GM18519 (cell line): ENCODE results near the gene COPG1.

ENCODE experiments used
- ATAC-seq: cut with Tn5 transposase; IDR thresholded peaks from one replicate; pipeline ENCODE4 v1.9.1; 2021; ENCODE audit warnings: mild to moderate bottlenecking, moderate library complexity; ENCODE audit not compliant: unreplicated experiment, low FRiP score

Gene COPG1

GRCh38 chr3:129312021-129312639 is 62.7 kb downstream of the COPG1 start:
- no peak for ATAC-seq

- ATAC-seq = no peak
Measured at GRCh38 chr3:129312671-129313414, 63.4 kb downstream of the COPG1 start.

DNA sequence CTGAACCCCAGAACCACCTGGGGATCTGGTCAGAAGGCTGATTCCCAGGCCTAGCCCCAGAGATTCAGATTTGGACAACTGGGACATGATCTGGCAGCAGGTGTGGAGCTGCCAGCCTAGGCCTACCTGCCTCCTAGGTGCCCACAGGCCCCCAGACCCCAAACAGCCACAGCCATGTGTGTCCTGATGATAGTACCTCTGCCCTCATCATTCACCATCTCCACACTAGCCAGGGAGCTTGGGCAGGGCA is 63.9 kb downstream of the COPG1 start:
- ATAC-seq = no peak

DNA sequence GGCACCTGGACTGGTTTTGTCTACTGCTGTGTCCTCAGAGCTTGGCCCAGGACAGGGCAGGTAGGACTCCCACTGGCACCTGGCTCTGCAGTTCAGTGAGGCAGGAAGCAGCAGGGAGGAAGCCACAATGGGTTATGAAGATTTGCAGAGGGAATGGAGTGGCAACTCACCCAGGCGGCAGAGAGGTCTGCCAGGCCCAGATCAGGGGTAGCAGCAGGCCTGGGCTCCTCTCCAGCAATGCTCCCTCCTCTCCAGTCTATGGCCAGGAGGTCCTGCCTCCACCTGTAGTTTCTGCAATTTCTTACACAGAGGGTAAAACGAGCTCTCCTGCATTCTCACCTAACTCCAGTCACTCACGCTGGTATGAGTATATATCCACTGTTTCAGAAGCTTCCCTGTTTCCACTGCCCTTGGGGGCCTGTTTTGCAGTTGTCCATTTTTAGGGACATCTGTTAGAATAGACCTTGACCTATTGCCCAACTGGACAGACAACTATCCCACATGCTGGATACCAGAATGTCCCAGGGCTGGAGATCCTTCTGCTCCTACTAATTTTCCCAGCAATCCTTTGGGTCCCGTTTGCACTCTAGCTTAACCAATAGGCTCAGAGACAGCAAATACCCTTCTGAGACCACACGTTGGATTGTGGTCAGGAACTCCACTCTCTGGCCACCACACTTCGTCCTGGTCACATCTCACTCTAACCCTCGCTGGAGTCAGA is 64.4 kb downstream of the COPG1 start:
- no peak for ATAC-seq

- ATAC-seq = no peak
Measured at GRCh38 chr3:129314386-129315222, 65.2 kb downstream of the COPG1 start.

DNA sequence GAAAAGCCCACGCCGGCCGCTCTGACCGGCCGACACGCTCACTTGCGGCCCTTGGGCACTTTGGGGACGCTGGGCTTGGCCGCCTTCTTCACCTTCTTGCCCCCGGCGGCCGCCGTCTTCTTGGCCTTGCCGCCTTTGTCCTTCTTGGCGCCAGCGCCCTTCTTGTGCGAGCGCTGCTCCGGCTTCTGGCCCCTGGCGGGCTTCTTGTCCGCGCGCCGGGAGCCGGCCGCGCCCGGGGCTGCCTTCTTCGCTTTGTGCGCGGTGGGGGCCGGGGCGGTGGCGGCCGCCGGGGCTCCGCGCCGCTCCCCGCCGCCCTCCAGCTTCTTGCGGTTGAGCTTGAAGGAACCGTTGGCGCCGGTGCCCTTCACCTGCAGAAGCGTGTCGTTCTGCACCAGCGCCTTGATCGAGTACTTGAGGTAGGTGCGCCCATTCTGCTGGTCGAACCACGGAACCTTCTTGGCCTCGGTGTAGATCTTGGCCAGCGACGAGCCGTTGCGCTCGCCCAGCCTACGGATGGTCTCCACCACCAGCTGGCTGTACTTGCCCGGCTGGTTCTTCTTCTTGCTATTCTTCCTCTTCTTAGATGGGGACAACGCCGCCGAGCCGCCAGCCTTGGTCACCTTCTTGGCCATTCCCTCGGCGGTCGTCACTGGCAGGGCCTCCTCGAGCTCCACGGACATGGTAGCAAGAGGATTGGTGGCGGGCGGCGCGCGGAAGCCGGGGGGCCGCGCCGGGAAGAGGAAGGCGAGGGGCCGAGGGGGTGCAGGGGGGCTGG is 66.0 kb downstream of the COPG1 start:
- ATAC-seq = no peak

DNA sequence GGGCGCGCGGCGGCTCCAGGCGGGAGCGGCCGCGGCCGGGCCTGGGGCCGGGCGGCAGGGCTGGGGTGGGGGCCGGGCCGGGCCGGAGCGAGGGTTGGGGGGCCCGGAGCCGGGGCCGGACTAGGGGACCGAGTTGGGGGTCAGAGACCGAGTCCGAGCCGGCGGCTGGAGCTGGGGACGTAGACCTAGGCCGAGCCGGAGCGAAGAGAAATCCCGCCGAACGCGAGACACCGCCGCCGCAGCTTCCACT is 66.5 kb downstream of the COPG1 start:
- no peak for ATAC-seq

DNA sequence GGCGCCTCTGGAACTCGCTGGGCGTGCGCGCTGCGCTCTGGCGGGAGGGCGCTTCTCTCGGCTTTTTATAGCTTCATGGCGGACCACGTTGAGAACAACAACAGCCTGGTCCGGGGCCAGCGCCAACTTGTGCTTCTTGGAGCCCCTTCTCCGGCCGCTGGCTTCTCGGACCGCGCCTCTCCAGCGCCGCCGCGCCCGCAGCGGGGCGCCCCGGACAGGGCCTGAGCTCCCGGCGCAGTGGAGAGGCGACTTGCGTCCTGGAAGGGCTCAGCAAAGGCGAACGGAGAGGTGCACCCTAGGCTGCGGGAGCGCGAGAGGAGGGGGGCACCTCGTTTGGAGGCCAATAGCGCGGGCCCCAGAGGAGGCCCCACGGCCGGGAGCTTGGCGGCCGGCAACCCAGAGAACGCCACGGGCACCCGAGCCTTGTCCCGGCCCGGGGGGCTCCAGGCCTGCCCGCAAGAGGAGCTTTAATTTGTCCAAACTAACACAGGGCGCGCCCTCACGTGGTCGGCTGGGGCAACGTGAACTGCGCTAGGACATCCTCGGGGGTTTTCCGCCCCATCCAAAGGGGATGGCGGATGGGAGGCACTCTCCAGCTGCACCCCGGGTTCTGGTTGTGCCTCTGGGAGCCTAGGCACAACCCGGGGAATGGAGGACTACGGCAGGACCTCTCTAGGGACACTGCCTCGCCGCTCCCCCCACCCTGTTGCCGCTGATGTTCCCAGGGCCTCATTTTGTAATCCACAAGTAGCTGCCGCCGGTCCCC is 67.0 kb downstream of the COPG1 start:
- no peak for ATAC-seq

DNA sequence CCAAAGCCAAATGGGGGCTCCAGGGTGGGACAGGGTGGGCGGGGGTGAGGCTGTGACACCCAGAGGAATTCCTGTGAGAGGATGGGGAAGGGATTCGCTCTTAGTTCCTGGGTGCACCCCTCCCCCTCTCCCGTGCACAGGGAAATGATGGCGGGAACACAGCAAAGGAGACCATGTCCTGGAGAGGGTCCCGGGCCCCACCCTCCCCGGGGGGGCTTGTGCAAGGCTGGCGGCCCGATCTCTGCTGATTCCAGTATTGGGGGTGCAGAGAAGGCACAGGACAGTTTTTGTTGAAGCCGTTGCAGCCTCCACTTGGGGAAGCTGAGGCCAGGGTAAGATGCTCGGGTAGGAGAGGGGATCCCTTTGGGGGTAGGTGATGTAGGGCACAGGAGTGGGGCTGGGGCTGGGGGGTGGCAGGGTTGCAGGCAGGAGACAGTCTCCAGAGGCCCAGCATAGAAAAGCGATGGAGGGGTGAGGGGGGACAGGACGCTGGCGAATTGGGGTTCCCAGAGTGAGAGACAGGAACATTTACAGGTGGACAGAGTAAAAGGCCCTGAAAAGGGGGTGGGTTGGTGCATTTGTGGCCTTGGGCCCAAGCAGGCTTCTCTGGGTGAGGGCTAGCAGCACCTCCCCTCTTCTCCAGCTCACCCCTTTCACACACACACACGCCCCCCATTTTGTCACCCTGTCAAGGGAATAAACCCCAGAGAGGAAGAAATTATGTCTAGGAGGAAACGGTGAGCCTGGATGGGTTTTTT is 67.8 kb downstream of the COPG1 start:
- ATAC-seq = no peak

- no peak for ATAC-seq
Measured at GRCh38 chr3:129317848-129318247, 68.4 kb downstream of the COPG1 start.

DNA sequence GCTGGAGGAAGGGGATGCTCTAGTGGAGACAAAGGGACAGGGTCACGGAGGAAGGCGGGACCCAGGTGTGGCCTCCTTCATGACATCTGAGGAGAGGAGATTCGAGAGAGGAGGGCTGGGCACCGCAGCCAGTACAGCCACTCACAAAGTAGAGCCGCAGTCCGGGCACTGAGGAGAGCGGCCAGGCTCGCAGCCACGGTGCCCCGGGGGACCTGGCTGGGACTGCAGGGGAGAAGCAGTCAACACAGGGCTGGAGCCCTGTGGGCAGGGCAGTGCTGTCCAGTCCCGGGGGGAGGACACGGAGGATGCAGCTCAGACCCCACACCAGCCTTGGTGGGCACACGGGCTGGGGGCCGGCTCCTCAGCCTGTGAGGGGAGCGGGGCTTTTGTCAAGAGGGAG is 69.5 kb downstream of the COPG1 start:
- no peak for ATAC-seq

GRCh38 chr3:129320261-129320660 is 70.9 kb downstream of the COPG1 start:
- ATAC-seq = no peak

DNA sequence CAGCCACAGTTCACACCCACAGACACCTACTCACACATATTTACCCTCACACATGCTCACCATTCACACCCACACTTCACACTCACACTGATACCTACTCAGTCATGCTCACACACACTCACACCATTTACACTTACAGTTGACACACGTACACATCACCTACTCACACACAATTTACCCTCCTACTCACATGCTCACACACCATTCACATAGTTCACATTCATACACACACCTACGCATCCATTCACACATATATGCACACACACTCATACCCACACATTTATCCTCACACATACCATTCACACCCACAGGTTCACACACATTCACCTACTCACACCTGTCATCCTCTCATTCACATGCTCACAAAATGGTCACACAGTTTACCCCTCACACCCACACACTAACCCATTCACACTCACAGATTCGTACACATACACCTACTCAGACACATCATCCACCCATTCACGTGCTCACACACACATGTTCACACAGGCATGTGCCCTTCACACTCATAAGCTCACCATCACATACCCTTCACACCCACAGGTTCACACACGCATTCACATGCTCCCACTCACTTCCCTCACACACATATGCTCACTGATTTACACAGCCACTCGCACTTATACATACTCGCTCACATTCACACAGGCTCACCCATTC is 71.5 kb downstream of the COPG1 start:
- ATAC-seq = no peak

DNA sequence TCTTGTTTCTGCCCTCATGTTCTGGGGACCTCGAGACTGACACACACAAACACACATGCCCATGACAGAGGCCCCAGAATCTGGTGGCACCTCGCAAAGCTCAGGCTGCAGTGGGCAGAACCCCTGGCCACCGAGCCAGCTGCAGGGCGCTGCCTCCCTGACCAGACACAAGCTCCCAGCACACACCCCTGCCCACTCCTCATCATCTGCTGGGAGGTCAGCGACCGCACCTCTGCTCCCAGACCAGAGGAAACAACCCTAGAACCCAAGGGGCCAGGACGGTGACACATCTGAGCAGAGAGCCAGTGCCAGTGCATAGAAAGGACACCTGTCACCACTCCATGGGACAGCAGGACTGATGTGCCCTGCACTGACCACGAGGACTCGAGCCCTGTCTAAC is 72.5 kb downstream of the COPG1 start:
- ATAC-seq = no peak

- no peak for ATAC-seq
Measured at GRCh38 chr3:129323651-129324294, 74.4 kb downstream of the COPG1 start.

GRCh38 chr3:129324855-129325254 is 75.4 kb downstream of the COPG1 start:
- no peak for ATAC-seq

- no peak for ATAC-seq
Measured at GRCh38 chr3:129325383-129325782, 76.0 kb downstream of the COPG1 start.

DNA sequence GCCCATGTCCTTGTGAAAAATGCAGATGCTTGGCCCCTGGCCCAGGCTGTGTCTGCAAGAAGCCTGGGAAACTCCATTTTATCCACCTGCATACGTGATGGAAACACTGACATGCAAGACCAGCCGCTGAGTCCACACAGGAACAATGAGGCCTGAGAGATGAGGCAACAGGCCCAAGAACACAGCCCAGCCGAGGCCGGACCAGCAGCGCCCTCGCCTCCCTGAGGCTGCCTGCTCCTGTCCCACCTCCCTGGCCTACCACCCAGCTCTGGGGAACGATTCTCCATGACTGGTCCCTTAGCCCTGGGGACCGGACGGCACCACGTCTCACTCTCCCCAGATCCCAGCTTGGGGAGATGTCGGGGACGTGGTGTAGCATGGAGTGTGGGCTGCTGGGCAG is 76.7 kb downstream of the COPG1 start:
- no peak for ATAC-seq
